ENCODE results near the gene SLC12A7.

SLC12A7 gene

GRCh38 chr5:1021136-1021968 is 90.5 kb downstream of the SLC12A7 start:
- POLR2A ChIA-PET: no interaction called here
- Histone ChIP-seq H3K4me1 (ENCODE audit: control insufficient read depth, insufficient read depth, low read length) (no peaks in the 10 kb centered on the region), H3K9me3 (ENCODE audit: control insufficient read depth, insufficient read depth, low read depth, low read length) (no peaks in the 10 kb centered on the region), H3K4me3 (ENCODE audit: low read depth, low read length) (no peak overlapping the region), H3K27ac (ENCODE audit: extremely low read depth, low read depth, low read length) (no peak overlapping the region), H3K36me3 (ENCODE audit: control insufficient read depth in 2 of 2, insufficient read depth in 1 of 2, low read length in 2 of 2) (peaks cover 0 to 6% of the 10 kb centered on the region in 2 experiments; a peak in 1 of 3 replicates)
- CTCF ChIA-PET: interaction anchor here (0.6 to 4.6 kb wide), 3 partner anchors 12 to 360 kb away, joined by 3 to 51 read pairs (median 4); partner anchors contain the start of gene NKD2
- TF ChIP-seq ZNF701 (tag by site-specific recombination; IDR thresholded peaks at IDR 0.05): no peak
- peak; percentile 56 for TF ChIP-seq ZBTB8A (tag by site-specific recombination; IDR thresholded peaks at IDR 0.05)
- TF ChIP-seq, protein P1, sequence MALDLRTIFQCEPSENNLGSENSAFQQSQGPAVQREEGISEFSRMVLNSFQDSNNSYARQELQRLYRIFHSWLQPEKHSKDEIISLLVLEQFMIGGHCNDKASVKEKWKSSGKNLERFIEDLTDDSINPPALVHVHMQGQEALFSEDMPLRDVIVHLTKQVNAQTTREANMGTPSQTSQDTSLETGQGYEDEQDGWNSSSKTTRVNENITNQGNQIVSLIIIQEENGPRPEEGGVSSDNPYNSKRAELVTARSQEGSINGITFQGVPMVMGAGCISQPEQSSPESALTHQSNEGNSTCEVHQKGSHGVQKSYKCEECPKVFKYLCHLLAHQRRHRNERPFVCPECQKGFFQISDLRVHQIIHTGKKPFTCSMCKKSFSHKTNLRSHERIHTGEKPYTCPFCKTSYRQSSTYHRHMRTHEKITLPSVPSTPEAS (tag by site-specific recombination; IDR thresholded peaks at IDR 0.05): no peak
- no peak for TF ChIP-seq PRDM1 (tag by site-specific recombination; IDR thresholded peaks at IDR 0.05)
- no peak for TF ChIP-seq ZNF580 (tag by site-specific recombination; IDR thresholded peaks at IDR 0.05)
- TF ChIP-seq GLI4 (tag by site-specific recombination; IDR thresholded peaks at IDR 0.05): no peak
- TF ChIP-seq ZNF843 (tag by site-specific recombination; IDR thresholded peaks at IDR 0.05): no peak
- TF ChIP-seq MEIS1 (CRISPR knock-in tag; IDR thresholded peaks at IDR 0.05; ENCODE audit: borderline replicate concordance): no peak
- TF ChIP-seq ZNF561 (tag by site-specific recombination; IDR thresholded peaks at IDR 0.05; ENCODE audit: borderline replicate concordance): no peak
- TF ChIP-seq ZNF16 (tag by site-specific recombination; IDR thresholded peaks at IDR 0.05; ENCODE audit: low read depth): no peak
- no peak for TF ChIP-seq ZBTB44 (tag by site-specific recombination; IDR thresholded peaks at IDR 0.05)
- peak; percentile 83 for TF ChIP-seq ZNF600 (tag by site-specific recombination; IDR thresholded peaks at IDR 0.05)
- TF ChIP-seq, protein P2, sequence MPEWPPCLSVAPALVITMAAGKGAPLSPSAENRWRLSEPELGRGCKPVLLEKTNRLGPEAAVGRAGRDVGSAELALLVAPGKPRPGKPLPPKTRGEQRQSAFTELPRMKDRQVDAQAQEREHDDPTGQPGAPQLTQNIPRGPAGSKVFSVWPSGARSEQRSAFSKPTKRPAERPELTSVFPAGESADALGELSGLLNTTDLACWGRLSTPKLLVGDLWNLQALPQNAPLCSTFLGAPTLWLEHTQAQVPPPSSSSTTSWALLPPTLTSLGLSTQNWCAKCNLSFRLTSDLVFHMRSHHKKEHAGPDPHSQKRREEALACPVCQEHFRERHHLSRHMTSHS (tag by site-specific recombination; IDR thresholded peaks at IDR 0.05): no peak
- 0 out of 2 replicates have a peak, but pooled peaks have one; percentile 48 for TF ChIP-seq TCF7L2 (IDR thresholded peaks at IDR 0.05; ENCODE audit: borderline replicate concordance, low read depth, low read length)
- no peak for TF ChIP-seq AEBP2 (tag by site-specific recombination; IDR thresholded peaks at IDR 0.05; ENCODE audit: borderline replicate concordance)
- TF ChIP-seq ZNF341 (tag by site-specific recombination; IDR thresholded peaks at IDR 0.05; ENCODE audit: low read depth): peak; percentile 70; the same call in 1 of the 2 replicates
- TF ChIP-seq ZBTB21 (tag by site-specific recombination; IDR thresholded peaks at IDR 0.05): no peak
- no peak for TF ChIP-seq ZNF169 (tag by site-specific recombination; IDR thresholded peaks at IDR 0.05)
- TF ChIP-seq ZNF292 (tag by site-specific recombination; IDR thresholded peaks at IDR 0.05; ENCODE audit: borderline replicate concordance, low read depth): no peak
- no peak for TF ChIP-seq ZNF610 (tag by site-specific recombination; IDR thresholded peaks at IDR 0.05; ENCODE audit: borderline replicate concordance)
- no peak for TF ChIP-seq ZNF391 (tag by site-specific recombination; IDR thresholded peaks at IDR 0.05; ENCODE audit: borderline replicate concordance, low read depth)
- peak; percentile 27; the same call in 1 of the 2 replicates for TF ChIP-seq ZIC2 (tag by site-specific recombination; IDR thresholded peaks at IDR 0.05)
